Ishikawa (cell line): ENCODE results near the gene CEP128.

Experiments
- CEBPB ChIP-seq: IDR thresholded peaks from 2 replicates; pipeline ENCODE4 v1.6.1; 2012
- EGR1 ChIP-seq: IDR thresholded peaks from 2 replicates; pipeline ENCODE4 v1.6.1; 2012
- EP300 ChIP-seq: IDR thresholded peaks from 2 replicates; pipeline ENCODE4 v1.6.1; 2012; ENCODE audit warnings: borderline replicate concordance
- FOXM1 ChIP-seq: IDR thresholded peaks from 2 replicates; pipeline ENCODE4 v1.6.1; 2012; ENCODE audit warnings: low read depth, borderline replicate concordance
- NFIC ChIP-seq: IDR thresholded peaks from 2 replicates; pipeline ENCODE4 v1.6.1; 2012
- RAD21 ChIP-seq: IDR thresholded peaks from 2 replicates; pipeline ENCODE4 v1.6.1; 2012; ENCODE audit warnings: low read depth
- TAF1 ChIP-seq: IDR thresholded peaks from 2 replicates; pipeline ENCODE4 v1.6.1; 2012; ENCODE audit warnings: low read depth, mild to moderate bottlenecking
- TEAD4 ChIP-seq: IDR thresholded peaks from 2 replicates; pipeline ENCODE4 v1.6.1; 2012
- YY1 ChIP-seq: IDR thresholded peaks from 2 replicates; pipeline ENCODE4 v1.6.1; 2012; ENCODE audit warnings: low read depth
- ZBTB7A ChIP-seq: IDR thresholded peaks from 2 replicates; pipeline ENCODE4 v1.6.1; 2012; ENCODE audit warnings: low read depth
- TF ChIP-seq, protein P1 (sequence below): IDR thresholded peaks from 2 replicates; pipeline ENCODE4 v1.6.1; 2012
- TF ChIP-seq, protein P2 (sequence below): IDR thresholded peaks from 2 replicates; pipeline ENCODE4 v1.6.1; 2012; ENCODE audit warnings: low read depth, mild to moderate bottlenecking

DNA sequence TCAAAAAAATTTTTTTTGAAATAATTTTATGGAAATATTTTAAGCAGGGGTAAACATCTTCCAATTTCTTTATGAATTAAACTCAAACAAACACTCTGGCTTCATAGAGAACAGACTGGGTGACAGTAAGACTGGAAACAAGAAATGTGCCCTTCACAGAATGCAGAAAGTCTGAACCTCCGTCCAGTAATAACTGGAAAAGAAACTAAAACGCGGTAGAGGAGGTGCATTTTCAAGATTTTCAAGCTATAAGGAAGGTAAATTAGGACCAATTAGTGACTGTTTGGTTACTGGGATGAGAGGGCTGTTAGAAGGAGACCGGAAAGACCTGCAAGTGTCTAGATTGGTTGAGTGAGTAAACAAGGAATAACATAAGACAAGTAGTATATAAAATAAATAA, 245.7 kb downstream of the CEP128 start:
- no peak for TF ChIP-seq TAF1
- no peak for TF ChIP-seq TEAD4
- no peak for TF ChIP-seq RAD21
- TF ChIP-seq EP300, result no peak
- TF ChIP-seq, protein P1, sequence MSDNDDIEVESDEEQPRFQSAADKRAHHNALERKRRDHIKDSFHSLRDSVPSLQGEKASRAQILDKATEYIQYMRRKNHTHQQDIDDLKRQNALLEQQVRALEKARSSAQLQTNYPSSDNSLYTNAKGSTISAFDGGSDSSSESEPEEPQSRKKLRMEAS, result no peak
- TF ChIP-seq YY1, result no peak
- TF ChIP-seq EGR1, result no peak
- TF ChIP-seq, protein P2, sequence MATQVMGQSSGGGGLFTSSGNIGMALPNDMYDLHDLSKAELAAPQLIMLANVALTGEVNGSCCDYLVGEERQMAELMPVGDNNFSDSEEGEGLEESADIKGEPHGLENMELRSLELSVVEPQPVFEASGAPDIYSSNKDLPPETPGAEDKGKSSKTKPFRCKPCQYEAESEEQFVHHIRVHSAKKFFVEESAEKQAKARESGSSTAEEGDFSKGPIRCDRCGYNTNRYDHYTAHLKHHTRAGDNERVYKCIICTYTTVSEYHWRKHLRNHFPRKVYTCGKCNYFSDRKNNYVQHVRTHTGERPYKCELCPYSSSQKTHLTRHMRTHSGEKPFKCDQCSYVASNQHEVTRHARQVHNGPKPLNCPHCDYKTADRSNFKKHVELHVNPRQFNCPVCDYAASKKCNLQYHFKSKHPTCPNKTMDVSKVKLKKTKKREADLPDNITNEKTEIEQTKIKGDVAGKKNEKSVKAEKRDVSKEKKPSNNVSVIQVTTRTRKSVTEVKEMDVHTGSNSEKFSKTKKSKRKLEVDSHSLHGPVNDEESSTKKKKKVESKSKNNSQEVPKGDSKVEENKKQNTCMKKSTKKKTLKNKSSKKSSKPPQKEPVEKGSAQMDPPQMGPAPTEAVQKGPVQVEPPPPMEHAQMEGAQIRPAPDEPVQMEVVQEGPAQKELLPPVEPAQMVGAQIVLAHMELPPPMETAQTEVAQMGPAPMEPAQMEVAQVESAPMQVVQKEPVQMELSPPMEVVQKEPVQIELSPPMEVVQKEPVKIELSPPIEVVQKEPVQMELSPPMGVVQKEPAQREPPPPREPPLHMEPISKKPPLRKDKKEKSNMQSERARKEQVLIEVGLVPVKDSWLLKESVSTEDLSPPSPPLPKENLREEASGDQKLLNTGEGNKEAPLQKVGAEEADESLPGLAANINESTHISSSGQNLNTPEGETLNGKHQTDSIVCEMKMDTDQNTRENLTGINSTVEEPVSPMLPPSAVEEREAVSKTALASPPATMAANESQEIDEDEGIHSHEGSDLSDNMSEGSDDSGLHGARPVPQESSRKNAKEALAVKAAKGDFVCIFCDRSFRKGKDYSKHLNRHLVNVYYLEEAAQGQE, result no peak
- TF ChIP-seq CEBPB, result no peak
- no peak for TF ChIP-seq NFIC
- TF ChIP-seq ZBTB7A, result no peak
- no peak for TF ChIP-seq FOXM1
